ENCODE data around the gene ZFHX3.

GRCh38 chr16:73054813-73055482 is 7.0 kb upstream of the ZFHX3 start:
- TF ChIP-seq CTCF (conservative IDR thresholded peaks at IDR 0.05 in 1 of 2, IDR thresholded peaks at IDR 0.05 in 1 of 2; ENCODE audit: low read depth in 1 of 2, low read length in 2 of 2) (no peak), EZH2 (IDR thresholded peaks at IDR 0.05; ENCODE audit: low read length, missing control alignments) (no peak)

Measured in fibroblast of lung (primary cell).